Panc1 (cell line): Measurements from ENCODE around the gene CCDC185. TPM values are rescaled to one million over a fixed set of nuclear protein-coding genes. Genes with fewer than 3 reads are reported as not detected.

Experiments
- ATAC-seq: fragments of 200-7000 bp; cut with Tn5 transposase; 2 replicates; pipeline ENCODE4 v1.9.1; 2020; ENCODE audit warnings: mild to moderate bottlenecking, moderate library complexity
- BruUV-seq: library from RNA; stranded (reverse); fragments of 400-500 nt; replicated peaks from 2 replicates; lab custom pipeline; 2021; lab: Mats Ljungman, UMichigan
- CTCF ChIA-PET: fragments of 300-600 bp; sonication (Branson Sonifier 250); formaldehyde crosslinking; loops from one replicate; lab custom pipeline; 2022; ENCODE audit warnings: antibody characterized with exemption; lab: Charles Lee
- POLR2A ChIA-PET: fragments of 300-600 bp; sonication (Branson Sonifier 250); formaldehyde crosslinking; loops from one replicate; lab custom pipeline; 2022; ENCODE audit warnings: antibody characterized with exemption; lab: Charles Lee
- DNase-seq: peaks from one replicate; pipeline ENCODE4 v3.0.0-alpha.2; 2010; ENCODE audit warnings: low read depth, low spot score
- H3K27ac ChIP-seq: 2 replicates; pipeline ENCODE4 v1.5.1; 2011; ENCODE audit warnings: mild to moderate bottlenecking, low read length, inconsistent platforms
- H3K27me3 ChIP-seq: fragments of 200-500 bp; sonication (Bioruptor generic); 2 replicates; pipeline ENCODE4 v1.6.0; 2014; ENCODE audit warnings: low read length, inconsistent platforms; ENCODE audit not compliant: control insufficient read depth, insufficient read depth
- H3K36me3 ChIP-seq: fragments of 200-500 bp; sonication (Bioruptor generic); 2 replicates; pipeline ENCODE4 v1.5.1; 2014; ENCODE audit warnings: inconsistent platforms, mild to moderate bottlenecking, low read length, moderate library complexity; ENCODE audit not compliant: control insufficient read depth, insufficient read depth
- H3K4me1 ChIP-seq: 2 replicates; pipeline ENCODE4 v1.5.1; 2011; ENCODE audit warnings: inconsistent platforms, mild to moderate bottlenecking, low read length, moderate library complexity; ENCODE audit not compliant: control insufficient read depth, insufficient read depth
- H3K4me3 ChIP-seq, 2 experiments: 2 replicates each; pipeline ENCODE4 v1.5.1; 2011 to 2012; ENCODE audit warnings: low read depth in 2 of 2, low read length in 2 of 2, mild to moderate bottlenecking in 2 of 2, inconsistent platforms in 1 of 2, moderate library complexity in 1 of 2
- H3K9me3 ChIP-seq: fragments of 200-500 bp; sonication (Bioruptor generic); 2 replicates; pipeline ENCODE4 v1.5.1; 2014; ENCODE audit warnings: low read depth, mild to moderate bottlenecking, inconsistent platforms, low read length, moderate library complexity; ENCODE audit not compliant: control insufficient read depth, insufficient read depth
- CTCF ChIP-seq: fragments of 450-650 bp; IDR thresholded peaks from 2 replicates; pipeline ENCODE4 v1.5.1; 2017; ENCODE audit warnings: mild to moderate bottlenecking
- POLR2AphosphoS5 ChIP-seq: IDR thresholded peaks from 2 replicates; pipeline ENCODE4 v1.6.1; 2012; ENCODE audit warnings: mild to moderate bottlenecking, low read depth, low read length, moderate library complexity
- REST ChIP-seq, 2 experiments: IDR thresholded peaks; 2 replicates each; pipeline ENCODE4 v1.6.1; 2011 to 2012; ENCODE audit warnings: low read depth in 2 of 2, control low read depth in 1 of 2, low read length in 1 of 2, mild to moderate bottlenecking in 1 of 2, moderate library complexity in 1 of 2; ENCODE audit not compliant: insufficient read depth in 1 of 2
- SIN3A ChIP-seq: IDR thresholded peaks from 2 replicates; pipeline ENCODE4 v1.6.1; 2012; ENCODE audit warnings: low read depth, mild to moderate bottlenecking, low read length, moderate library complexity, borderline replicate concordance; ENCODE audit not compliant: insufficient read depth
- TCF7L2 ChIP-seq: IDR thresholded peaks from 2 replicates; pipeline ENCODE4 v1.6.1; 2011; ENCODE audit warnings: mild to moderate bottlenecking, low read depth, low read length, inconsistent platforms
- in situ Hi-C: cut with HindIII; loops from 2 replicates; pipeline ENCODE4 v1.10.0; 2016; ENCODE audit warnings: low sequenced_read_pairs, low pct_unique_long_range_greater_than_20kb
- intact Hi-C: fragments of 100-400 bp; cut with micrococcal nuclease; formaldehyde crosslinking; loops from one replicate; pipeline ENCODE4 v1.10.0; 2022; ENCODE audit not compliant: unreplicated experiment
- total RNA-seq: library from RNA; stranded (reverse); gene quantifications from one replicate; pipeline ENCODE4 v1.2.1, GENCODE V29; 2021; ENCODE audit not compliant: unreplicated experiment

CCDC185 gene
- total RNA-seq, 1 experiment from 2014 or later = not detected

- no peak for DNase-seq
- in situ Hi-C loops (no loop called here), intact Hi-C loops (no loop called here)
- no peaks in the 10 kb centered on the region for H3K4me1 ChIP-seq
- peaks cover 8% of the 10 kb centered on the region for H3K27me3 ChIP-seq
- no peak for TF ChIP-seq POLR2AphosphoS5
- TF ChIP-seq TCF7L2 = no peak
- no peak for TF ChIP-seq CTCF
- TF ChIP-seq SIN3A = no peak
- TF ChIP-seq REST (IDR thresholded peaks at IDR 0.05; ENCODE audit: insufficient read depth in 1 of 2, low read depth in 2 of 2, low read length in 1 of 2) = no peak
- no TSS peak for BruUV-seq
- H3K27ac ChIP-seq = no peak overlapping the region
- ChIA-PET CTCF (no interaction called here), POLR2A (no interaction called here)
- H3K4me3 ChIP-seq = no peak overlapping the region
- H3K36me3 ChIP-seq = no peaks in the 10 kb centered on the region
- ATAC-seq = no peak
- no peaks in the 10 kb centered on the region for H3K9me3 ChIP-seq
These were observed 50.2 kb downstream of the CCDC185 start for GRCh38 chr1:223443397-223443796.

GRCh38 chr1:223444411-223444810 lies 51.2 kb downstream of the CCDC185 start:
- no peak for TF ChIP-seq REST (IDR thresholded peaks at IDR 0.05; ENCODE audit: insufficient read depth in 1 of 2, low read depth in 2 of 2, low read length in 1 of 2)
- no peak for TF ChIP-seq TCF7L2
- TF ChIP-seq SIN3A = no peak
- no peak for TF ChIP-seq CTCF
- no peak for TF ChIP-seq POLR2AphosphoS5
- ChIA-PET CTCF (no interaction called here), POLR2A (no interaction called here)
- H3K4me1 ChIP-seq = no peaks in the 10 kb centered on the region
- no peak overlapping the region for H3K27ac ChIP-seq
- H3K9me3 ChIP-seq = no peaks in the 10 kb centered on the region
- BruUV-seq = no TSS peak
- in situ Hi-C loops (no loop called here), intact Hi-C loops (no loop called here)
- no peak for ATAC-seq
- H3K36me3 ChIP-seq = no peaks in the 10 kb centered on the region
- peaks cover 4% of the 10 kb centered on the region; the same call in 1 of the 2 replicates for H3K27me3 ChIP-seq
- DNase-seq = no peak
- H3K4me3 ChIP-seq = no peak overlapping the region

Other genes with a start within 250 kb of the CCDC185 start
- 0.28 TPM for gene SUSD4, start 29.2 kb upstream of the CCDC185 start, total RNA-seq